ENCODE results near the gene FAM241A. TPM values are rescaled to one million over a fixed set of nuclear protein-coding genes. Genes with fewer than 3 reads are reported as not detected.
"Not testable (repeated sequence)": the region's sequence is repeated elsewhere in the genome, so short reads cannot be mapped to it uniquely, and the experiment has no call there.

FAM241A gene
- total RNA-seq, 1 experiment from 2014 or later, result 1.2 TPM

DNA sequence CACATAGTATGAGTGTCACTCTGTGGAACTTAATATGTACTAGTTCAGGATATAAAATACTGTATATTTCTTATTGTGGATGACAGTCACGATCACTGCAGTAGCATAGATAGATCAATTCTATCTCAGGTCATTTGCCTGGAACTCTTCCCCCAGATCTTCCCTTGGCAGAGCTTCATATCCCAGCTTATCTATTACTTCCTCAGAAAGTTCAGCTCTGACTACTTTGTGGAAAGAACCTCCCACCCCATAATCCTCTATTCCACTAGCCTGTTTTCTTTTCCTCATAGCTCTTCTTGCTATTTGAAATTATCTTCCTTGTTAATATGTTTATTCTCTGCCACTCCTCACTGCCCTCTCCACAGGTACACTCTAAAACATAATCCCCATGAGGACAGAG, 10.9 kb downstream of the FAM241A start:
- Histone ChIP-seq H3K36me3 (no peaks in the 10 kb centered on the region), H3K4me3 (no peak overlapping the region), H3K9me3 (no peaks in the 10 kb centered on the region), H3K27me3 (no peaks in the 10 kb centered on the region)
- DNase-seq, result no peak

DNA sequence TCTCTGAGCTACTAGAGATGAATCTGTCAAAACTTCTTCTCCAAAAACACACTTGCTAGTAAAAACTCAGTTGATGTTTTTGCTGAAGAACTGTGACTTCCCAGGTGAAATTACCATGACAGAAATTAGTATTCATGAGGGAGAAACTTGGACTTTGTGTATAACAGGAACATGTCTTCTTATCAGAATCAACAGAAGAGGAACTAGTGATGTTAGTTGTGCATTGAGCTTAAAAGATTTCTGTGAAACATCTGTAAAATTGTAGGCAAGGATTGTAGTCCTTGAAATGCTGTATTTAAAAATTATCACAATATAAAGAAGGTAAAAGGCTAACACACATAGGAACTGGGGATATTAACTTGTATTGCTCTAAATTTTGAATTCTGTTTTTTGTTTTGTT, 11.3 kb downstream of the FAM241A start:
- no peaks in the 10 kb centered on the region for H3K9me3 ChIP-seq
- no peak overlapping the region for H3K4me3 ChIP-seq
- H3K36me3 ChIP-seq, result no peaks in the 10 kb centered on the region
- H3K27me3 ChIP-seq, result no peaks in the 10 kb centered on the region
- no peak for DNase-seq

DNA sequence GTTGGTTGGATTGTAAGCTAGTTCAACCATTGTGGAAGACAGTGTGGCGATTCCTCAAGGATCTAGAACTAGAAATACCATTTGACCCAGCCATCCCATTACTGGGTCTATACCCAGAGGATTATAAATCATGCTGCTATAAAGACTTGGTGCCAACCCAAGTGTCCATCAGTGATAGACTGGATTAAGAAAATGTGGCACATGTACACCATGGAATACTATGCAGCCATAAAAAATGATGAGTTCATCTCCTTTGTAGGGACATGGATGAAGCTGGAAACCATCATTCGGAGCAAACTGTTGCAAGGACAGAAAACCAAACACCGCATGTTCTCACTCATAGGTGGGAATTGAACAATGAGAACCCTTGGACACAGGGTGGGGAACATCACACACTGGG, 18.5 kb downstream of the FAM241A start:
- not testable (repeated sequence) for H3K27me3 ChIP-seq, H3K9me3 ChIP-seq, H3K36me3 ChIP-seq, DNase-seq, H3K4me3 ChIP-seq

- no peaks in the 10 kb centered on the region for H3K9me3 ChIP-seq
- no peaks in the 10 kb centered on the region for H3K36me3 ChIP-seq
- H3K4me3 ChIP-seq, result no peak overlapping the region
- DNase-seq, result no peak
- no peaks in the 10 kb centered on the region for H3K27me3 ChIP-seq
Measured at GRCh38 chr4:112167794-112168193, 22.5 kb downstream of the FAM241A start.

GRCh38 chr4:112168719-112169500, 23.7 kb downstream of the FAM241A start:
- Histone ChIP-seq H3K9me3 (no peaks in the 10 kb centered on the region), H3K4me3 (no peak overlapping the region), H3K27me3 (no peaks in the 10 kb centered on the region), H3K36me3 (no peaks in the 10 kb centered on the region)
- DNase-seq, result no peak

- Histone ChIP-seq H3K36me3 (no peaks in the 10 kb centered on the region), H3K9me3 (no peaks in the 10 kb centered on the region), H3K4me3 (no peak overlapping the region), H3K27me3 (no peaks in the 10 kb centered on the region)
- DNase-seq, result peak; percentile 63
Measured at GRCh38 chr4:112170451-112170993, 25.3 kb downstream of the FAM241A start.

DNA sequence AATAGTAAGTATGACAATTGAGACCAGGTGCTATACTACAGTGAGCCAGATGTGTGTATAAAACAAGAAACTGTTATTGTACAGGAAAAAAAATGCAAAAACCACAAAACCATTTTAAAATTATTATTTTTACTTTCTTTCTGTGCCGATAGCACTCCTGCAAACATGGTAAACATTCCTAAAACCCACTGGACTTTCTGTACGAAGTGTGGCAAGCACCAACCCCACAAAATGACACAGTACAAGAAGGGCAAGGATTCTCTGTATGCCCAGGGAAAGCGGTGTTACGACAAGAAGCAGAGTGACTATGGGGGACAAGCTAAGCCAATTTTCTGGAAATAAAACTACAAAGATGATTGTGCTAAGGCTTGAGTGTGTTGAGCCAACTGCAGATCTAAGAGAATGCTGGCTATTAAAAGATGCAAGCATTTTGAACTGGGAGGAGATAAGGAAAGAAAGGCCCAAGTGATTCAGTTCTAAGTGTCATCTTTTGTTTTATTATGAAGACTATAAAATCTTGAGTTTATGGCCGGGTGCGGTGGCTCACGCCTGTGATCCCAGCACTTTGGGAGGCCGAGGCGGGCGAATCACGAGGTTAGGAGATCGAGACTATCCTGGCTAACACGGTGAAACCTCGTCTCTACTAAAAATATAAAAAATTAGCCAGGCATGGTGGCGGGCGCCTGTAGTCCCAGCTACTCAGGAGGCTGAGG, 26.0 kb downstream of the FAM241A start:
- H3K27me3 ChIP-seq, DNase-seq, H3K9me3 ChIP-seq, H3K36me3 ChIP-seq, H3K4me3 ChIP-seq: not testable (repeated sequence)

- Histone ChIP-seq H3K9me3 (no peaks in the 10 kb centered on the region), H3K4me3 (no peak overlapping the region), H3K36me3 (no peaks in the 10 kb centered on the region), H3K27me3 (no peaks in the 10 kb centered on the region)
- no peak for DNase-seq
Measured at GRCh38 chr4:112172180-112172579, 26.9 kb downstream of the FAM241A start.

DNA sequence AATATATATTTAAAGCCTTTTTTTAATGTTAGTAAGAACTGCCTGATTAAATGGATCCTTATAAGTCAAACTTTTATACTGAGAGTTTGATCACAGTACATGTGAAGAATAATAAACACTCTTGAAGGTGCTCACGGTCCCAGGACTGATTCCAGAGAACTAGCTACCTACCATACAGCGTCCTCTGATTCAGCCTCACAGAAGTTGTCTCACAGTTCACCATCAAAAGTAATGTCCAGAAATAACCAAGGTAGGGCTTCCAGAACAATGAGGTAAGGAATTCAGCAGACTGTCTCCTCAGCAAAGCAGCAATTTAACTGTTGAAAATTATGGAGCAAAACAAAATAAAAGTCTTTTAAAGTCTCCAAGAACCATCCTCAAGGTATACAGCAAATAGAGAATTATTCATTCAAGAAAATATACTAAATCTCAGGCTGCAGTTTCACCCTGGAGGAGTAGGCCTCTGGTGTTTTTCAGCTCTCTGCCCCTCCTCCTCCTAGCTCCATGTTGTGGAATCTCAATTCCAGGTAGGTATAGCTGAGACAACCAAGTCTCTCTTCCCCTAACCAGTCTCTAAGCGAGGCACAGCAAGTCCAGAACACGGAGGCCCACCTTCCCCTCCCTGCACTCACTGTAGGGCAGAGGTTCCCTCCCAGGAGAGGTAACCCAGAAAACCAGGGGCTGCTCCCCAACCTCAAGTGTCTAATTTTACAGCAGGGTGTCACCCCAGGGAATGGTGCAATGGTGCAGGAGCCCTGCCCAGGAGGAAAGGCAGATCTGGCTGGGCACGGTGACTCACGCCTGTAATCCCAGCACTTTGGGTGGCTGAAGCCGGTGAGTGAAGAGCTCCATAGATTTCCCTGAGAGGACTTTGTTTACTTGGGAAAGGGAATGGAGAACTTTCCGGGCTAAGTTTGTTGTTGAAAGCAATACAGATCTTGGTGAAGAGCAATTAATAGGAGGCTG, 28.6 kb downstream of the FAM241A start:
- no peak overlapping the region for H3K4me3 ChIP-seq
- peak; percentile 70 for DNase-seq
- H3K9me3 ChIP-seq, result no peaks in the 10 kb centered on the region
- no peaks in the 10 kb centered on the region for H3K27me3 ChIP-seq
- no peaks in the 10 kb centered on the region for H3K36me3 ChIP-seq

DNA sequence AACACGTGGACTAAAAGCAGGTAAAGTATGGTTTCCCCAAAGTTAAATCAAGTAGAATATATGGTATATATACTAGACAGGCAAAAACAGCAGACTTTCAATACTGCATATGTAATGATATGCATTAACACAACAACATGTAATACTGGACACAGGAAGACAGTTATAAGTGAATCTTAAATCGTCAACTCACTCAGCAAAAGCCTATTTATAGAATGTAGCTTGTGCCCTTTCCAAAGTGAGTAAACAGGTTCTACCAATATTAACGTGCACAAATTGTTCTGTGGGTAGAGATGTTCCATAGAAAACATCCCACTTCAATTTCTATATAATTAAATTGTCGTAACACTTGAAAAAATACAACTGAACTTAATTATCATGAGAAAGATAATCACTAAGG, 30.6 kb downstream of the FAM241A start:
- H3K36me3 ChIP-seq, result no peaks in the 10 kb centered on the region
- no peaks in the 10 kb centered on the region for H3K27me3 ChIP-seq
- no peaks in the 10 kb centered on the region for H3K9me3 ChIP-seq
- DNase-seq, result no peak
- H3K4me3 ChIP-seq, result no peak overlapping the region

GRCh38 chr4:112176596-112176995, 31.3 kb downstream of the FAM241A start:
- Histone ChIP-seq H3K4me3 (no peak overlapping the region), H3K36me3 (no peaks in the 10 kb centered on the region), H3K9me3 (no peaks in the 10 kb centered on the region), H3K27me3 (no peaks in the 10 kb centered on the region)
- no peak for DNase-seq

GRCh38 chr4:112178741-112179140, 33.5 kb downstream of the FAM241A start:
- H3K4me3 ChIP-seq, H3K9me3 ChIP-seq, DNase-seq, H3K36me3 ChIP-seq, H3K27me3 ChIP-seq: not testable (repeated sequence)

GRCh38 chr4:112181358-112182000, 36.2 kb downstream of the FAM241A start:
- H3K9me3 ChIP-seq, result no peaks in the 10 kb centered on the region
- H3K36me3 ChIP-seq, result no peaks in the 10 kb centered on the region
- H3K27me3 ChIP-seq, result no peaks in the 10 kb centered on the region
- no peak overlapping the region for H3K4me3 ChIP-seq
- no peak for DNase-seq

- Histone ChIP-seq H3K36me3 (no peaks in the 10 kb centered on the region), H3K9me3 (no peaks in the 10 kb centered on the region), H3K27me3 (no peaks in the 10 kb centered on the region), H3K4me3 (no peak overlapping the region)
- DNase-seq, result no peak
Measured at GRCh38 chr4:112182604-112183003, 37.4 kb downstream of the FAM241A start.

DNA sequence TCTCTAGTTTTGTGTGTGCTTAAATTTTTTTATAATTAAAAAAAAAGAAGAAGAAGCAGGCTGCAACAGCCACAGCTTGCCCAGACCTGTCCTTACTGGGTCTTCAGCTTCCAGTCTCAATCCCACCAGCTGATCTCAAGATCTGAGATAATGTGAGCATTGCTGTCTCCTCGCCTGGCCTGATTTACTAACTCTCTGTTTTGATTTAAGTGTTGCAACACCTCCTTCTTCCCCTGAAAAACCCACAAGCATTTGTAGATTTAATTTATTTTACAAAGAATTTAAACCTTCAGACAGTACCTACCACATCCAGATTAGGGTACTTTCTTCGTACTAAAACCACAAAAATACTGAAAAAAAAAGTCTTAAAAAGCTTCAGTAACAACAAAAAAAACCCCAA, 38.0 kb downstream of the FAM241A start:
- no peak for DNase-seq
- H3K9me3 ChIP-seq, result no peaks in the 10 kb centered on the region
- no peak overlapping the region for H3K4me3 ChIP-seq
- H3K36me3 ChIP-seq, result no peaks in the 10 kb centered on the region
- H3K27me3 ChIP-seq, result no peaks in the 10 kb centered on the region

DNA sequence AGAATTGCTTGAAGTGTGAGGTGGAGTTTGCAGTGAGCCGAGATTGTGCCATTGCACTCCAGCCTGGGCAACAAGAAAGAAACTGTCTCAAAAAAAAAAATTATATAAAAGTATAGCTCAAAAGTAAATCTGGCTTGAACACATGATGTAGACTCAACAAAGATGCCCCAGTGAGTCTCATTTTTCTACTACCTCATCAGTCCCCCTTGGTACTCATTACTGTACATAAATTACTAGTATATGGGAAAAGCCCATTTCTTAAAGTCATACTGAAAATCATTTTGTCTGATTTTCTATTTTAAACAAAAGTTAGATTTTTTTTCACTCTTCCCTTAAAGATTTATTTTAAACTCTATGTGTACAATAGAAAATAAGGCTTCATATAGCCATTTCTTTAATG, 39.2 kb downstream of the FAM241A start:
- Histone ChIP-seq H3K4me3 (no peak overlapping the region), H3K9me3 (no peaks in the 10 kb centered on the region), H3K27me3 (no peaks in the 10 kb centered on the region), H3K36me3 (no peaks in the 10 kb centered on the region)
- no peak for DNase-seq
